GM19099 (cell line): ENCODE data around the gene SUCLA2.

Experiments
- POLR2A ChIP-seq: IDR thresholded peaks from 3 replicates; pipeline ENCODE4 v1.6.1; 2011; ENCODE audit warnings: low read depth; ENCODE audit not compliant: insufficient read length; ENCODE audit errors: extremely low read depth

Gene SUCLA2

DNA sequence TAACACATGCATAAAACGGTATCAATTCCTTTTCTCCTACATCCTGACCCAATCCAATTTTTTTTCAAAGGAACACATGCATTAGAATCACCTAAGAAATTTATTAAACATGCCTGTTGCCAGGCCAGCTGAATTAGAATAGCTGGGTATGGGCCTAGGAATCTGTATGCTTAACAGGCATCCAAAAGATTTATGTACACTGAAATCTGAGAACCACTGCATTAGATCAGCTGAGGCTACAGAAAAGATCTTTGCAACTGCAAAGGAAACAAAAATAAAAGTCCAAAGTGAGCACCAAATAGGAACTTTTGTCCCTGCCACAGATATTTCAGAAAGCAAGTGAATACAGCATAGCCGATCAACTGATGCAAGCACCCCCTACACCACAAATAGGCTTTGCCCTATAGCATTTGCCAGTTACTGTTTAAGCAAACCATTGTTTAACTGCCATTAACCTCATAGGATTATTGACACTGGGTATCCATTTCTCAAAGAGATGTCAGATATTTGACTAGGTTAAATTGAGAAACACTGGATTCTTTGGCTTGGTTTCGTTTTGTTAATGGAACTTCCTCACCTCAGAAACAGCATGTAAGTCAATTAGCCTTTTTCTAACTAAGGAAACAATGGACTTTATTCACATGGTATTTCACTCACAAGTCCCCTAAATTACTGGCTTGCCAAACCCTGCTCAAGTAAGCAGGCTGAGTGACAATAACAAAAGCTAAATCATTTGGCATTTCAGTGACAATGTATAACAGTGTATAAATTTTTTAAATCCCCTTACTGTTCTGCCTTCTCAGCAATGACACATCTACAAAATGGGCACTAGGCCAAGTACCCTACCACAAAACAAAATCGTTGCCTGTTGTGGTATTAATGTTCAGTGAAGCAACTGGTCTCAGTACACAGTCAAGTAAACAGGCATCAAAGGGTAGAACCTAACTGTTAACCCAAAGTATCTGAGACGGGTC lies 67.8 kb downstream of the SUCLA2 start:
- no peak for TF ChIP-seq POLR2A

DNA sequence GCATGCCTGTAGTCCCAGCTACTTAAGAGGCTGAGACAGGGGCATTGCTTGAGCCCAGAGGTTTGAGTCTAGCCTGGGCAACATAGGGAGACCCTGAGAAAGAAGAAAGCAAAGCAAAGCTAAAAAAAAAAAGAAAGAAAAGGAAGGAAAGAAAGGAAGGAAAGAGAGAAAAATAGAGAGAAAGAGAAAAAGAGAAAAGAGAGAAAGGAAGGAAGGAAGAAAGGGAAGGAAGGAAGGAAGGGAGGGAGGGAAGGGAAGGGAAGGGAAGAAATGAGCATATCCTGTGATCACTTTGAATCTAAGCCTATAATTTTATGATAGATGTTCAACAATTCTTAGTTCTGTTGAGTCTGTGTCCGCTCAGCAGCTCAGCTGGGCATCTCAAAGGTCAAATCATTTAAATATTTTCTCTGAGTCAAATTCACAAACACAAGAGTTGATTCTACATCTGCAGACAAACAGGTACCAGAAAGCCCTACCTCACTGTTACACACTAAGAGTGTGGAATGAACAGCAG lies 70.4 kb downstream of the SUCLA2 start:
- TF ChIP-seq POLR2A = no peak

DNA sequence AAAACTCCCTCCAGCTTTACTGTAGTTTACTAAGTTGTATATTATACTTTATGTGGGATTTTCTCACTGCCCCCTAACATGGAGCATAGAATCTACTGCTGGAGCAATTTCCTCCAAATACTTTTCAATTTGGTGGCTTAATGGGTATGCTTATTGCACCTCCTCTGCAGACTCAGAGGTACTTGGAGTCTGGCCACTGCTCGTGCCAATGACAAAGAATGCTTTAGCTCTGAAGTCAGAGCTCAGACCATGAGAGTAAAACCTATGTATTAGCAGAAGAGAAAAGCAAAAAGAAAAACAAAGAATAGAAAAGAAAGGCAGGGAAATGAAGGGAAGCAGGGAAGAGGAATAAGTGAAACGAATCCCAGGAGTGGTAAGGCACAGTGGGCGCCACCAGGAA lies 71.9 kb downstream of the SUCLA2 start:
- no peak for TF ChIP-seq POLR2A

- no peak for TF ChIP-seq POLR2A
These were observed 84.0 kb downstream of the SUCLA2 start for GRCh38 chr13:47917022-47917574.

- no peak for TF ChIP-seq POLR2A
These were observed 92.7 kb downstream of the SUCLA2 start for GRCh38 chr13:47908197-47908902.

DNA sequence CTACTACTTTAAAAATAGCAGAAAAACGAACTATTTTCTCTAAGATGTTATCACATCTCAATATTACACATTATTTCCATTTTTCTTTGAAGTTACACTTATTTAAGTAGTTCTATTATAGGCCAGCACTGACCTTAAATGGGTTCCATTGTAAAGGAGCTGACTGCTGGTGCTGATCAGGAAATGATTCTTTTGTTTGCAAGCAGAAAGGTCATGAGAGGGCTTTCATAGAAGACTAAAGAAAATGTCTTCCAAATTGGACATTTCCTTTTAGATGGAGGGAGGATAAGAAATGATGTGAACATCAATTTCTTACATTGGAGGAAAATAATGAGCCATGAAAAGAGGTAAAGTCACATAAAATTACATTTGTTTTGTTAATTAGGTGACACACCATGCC lies 96.2 kb downstream of the SUCLA2 start:
- no peak for TF ChIP-seq POLR2A

DNA sequence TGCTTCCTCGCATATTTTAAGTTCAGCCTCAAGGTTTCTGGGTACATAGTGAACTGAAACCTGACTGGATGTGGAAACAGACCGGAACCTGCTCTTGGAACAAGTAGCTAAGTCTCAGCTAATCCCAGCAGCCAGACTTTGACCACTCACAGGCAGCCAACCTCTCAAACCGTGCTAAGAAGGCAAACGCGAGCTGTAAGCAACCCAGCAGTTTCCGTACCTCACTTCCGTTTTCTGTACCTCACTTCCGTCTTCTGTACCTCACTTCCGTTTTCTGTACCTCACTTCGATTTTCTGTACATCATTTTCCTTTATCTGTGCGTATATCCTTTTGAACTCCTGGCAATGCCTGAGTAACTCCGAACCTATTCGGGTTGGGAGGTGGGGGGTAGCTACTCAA lies 96.8 kb downstream of the SUCLA2 start:
- TF ChIP-seq POLR2A = no peak

GRCh38 chr13:47903836-47904235 lies 97.2 kb downstream of the SUCLA2 start:
- TF ChIP-seq POLR2A = no peak

DNA sequence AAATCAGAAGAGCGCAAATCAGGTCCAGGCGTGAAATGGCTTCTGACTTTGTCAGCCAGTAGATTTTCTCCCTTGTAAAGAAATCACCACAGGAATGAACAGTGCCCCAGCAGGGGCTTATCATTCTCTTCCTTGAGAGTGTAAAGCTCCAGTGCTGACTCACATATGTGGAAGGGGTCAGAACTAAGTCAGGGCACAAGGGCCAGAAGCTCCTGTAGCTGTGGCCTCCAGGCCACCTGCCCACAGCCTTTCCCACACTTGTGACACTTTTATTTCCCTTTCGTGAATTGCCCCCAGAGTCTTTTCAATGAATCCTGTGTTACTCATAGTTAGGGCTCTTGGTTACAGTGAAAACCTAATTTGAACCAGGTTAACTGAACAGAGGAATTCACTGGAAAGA lies 99.6 kb downstream of the SUCLA2 start:
- TF ChIP-seq POLR2A = no peak

DNA sequence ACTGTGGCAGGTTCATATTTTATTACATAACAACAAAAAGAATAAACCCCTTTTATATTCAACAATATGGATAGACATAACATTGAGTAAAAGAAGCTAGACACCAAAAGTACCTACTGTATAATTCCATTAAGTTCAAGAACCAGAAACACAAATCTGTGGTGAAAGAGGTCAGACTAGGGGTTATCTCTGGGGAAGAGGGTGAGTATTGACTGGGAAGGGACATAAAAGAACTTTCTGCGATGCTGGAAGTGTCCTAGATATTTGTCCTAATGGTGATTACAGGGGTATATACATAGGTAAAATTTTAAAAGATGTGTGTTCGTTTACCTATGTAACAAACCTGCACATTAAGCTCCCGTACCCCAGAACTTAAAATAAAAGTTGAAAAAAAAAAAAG lies 103.0 kb downstream of the SUCLA2 start:
- TF ChIP-seq POLR2A = no peak

- no peak for TF ChIP-seq POLR2A
These were observed 103.5 kb downstream of the SUCLA2 start for GRCh38 chr13:47897411-47898050.

DNA sequence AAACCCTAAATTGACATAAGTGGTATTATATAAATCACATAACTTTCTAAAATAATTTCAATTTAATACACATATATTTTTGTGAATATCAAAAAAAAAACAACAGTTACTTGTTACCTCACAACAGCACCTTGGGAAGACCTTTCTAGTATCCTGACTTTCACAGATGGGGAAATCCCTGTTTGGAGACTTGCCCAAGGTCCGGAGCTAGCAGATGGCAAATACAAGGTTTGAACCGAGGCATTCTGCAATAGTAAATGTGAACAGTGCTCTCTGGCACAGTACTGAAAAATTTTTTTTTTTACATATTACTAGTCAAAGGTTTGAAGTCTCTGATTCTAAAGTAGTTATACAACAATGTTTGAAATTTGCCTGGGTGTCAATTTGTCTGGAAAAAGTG lies 104.5 kb downstream of the SUCLA2 start:
- no peak for TF ChIP-seq POLR2A

GRCh38 chr13:47896111-47896510 lies 105.0 kb downstream of the SUCLA2 start:
- no peak for TF ChIP-seq POLR2A

- no peak for TF ChIP-seq POLR2A
These were observed 107.5 kb downstream of the SUCLA2 start for GRCh38 chr13:47893527-47893926.
